H7 (cell line): ENCODE measurements around the gene MILR1. TPM values are rescaled to one million over a fixed set of nuclear protein-coding genes. Genes with fewer than 3 reads are reported as not detected.

Experiments used
- DNase-seq: peaks from one replicate; pipeline ENCODE4 v3.0.0; 2012
- H3K27me3 ChIP-seq: 2 replicates; pipeline ENCODE4 v1.6.0; 2011; ENCODE audit warnings: mild to moderate bottlenecking, low read length; ENCODE audit not compliant: control insufficient read depth, insufficient read depth
- H3K36me3 ChIP-seq: replicated peaks from 2 replicates; pipeline ENCODE4 v1.5.1; 2011; ENCODE audit warnings: low read length; ENCODE audit not compliant: control insufficient read depth, insufficient read depth
- H3K4me3 ChIP-seq: 2 replicates; pipeline ENCODE4 v1.5.1; 2011; ENCODE audit warnings: low read depth, mild to moderate bottlenecking, control low read depth, low read length, moderate library complexity; ENCODE audit not compliant: insufficient read depth
- total RNA-seq: library from RNA; depleted of rRNA; stranded (reverse); fragments of >200 nt; shearing (Covaris generic); gene quantifications from 2 replicates; pipeline ENCODE4 v1.2.3, GENCODE V29; 2014

MILR1 gene
- total RNA-seq, 1 experiment from 2014 or later: 1.5 TPM

DNA sequence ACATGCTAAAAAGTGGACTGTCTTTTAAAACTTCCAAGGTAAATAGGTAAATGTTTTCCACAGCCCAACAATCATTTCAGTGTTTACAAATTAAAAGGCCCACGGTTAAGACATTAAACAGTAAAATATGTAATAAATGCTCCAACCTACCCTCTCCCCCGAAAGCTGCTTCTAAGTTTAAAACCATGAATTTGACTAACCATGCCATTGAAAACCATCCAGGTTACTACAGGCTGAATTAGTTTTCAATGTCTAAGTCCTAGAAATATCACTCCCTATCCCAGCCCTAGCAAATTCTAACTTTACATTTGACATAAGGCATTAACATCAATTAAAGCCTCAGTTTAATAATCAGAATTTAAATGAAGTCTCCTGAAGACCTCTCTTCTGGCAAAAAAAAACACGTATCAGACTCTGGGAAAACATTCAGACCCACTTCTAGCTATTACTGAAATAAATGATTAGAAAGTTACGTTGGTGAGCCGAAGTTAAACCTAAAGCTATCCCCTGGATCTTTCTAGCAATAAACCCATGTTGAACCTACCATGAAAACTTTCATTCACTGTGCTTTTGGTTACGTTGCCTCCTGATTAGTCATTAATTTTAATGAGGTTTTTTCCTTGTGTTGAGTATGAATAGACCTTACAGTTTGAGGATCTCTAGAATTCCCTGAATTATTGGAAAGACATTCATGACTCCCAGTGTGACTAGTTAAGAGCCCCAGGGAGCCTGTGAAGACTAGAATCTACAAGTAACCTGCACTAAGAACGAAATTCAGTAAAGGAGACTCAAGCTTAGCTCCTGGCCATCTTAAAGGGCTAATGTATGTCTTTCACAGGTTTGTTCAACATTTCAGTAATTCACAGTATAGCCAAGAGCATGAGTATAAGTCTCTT lies 49.6 kb downstream of the MILR1 start:
- Histone ChIP-seq H3K4me3 (no peak overlapping the region), H3K27me3 (no peaks in the 10 kb centered on the region), H3K36me3 (peaks cover 37% of the 10 kb centered on the region)
- DNase-seq: no peak

GRCh38 chr17:64499805-64500486 lies 51.0 kb downstream of the MILR1 start:
- H3K4me3 ChIP-seq: no peak overlapping the region
- peaks cover 45% of the 10 kb centered on the region for H3K36me3 ChIP-seq
- DNase-seq: no peak
- H3K27me3 ChIP-seq: no peaks in the 10 kb centered on the region

DNA sequence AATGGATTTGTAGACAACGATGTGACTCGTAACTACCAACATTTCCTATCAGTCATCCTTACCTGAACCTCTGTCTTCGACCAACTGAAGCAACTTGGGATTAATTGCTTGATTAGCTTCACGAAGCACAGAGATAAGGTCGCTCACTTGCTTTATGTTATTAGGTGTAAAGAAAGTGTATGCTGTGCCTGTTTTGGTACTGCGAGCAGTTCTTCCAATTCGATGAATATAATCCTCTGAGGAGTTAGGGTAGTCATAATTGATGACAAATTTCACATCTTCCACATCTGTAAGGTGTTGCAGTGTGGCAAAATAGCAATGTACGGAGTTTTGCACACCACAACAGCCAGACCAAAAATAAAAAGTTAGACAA lies 51.6 kb downstream of the MILR1 start:
- Histone ChIP-seq H3K4me3 (no peak overlapping the region), H3K27me3 (no peaks in the 10 kb centered on the region), H3K36me3 (peaks cover 45% of the 10 kb centered on the region)
- no peak for DNase-seq

GRCh38 chr17:64500862-64501765 lies 52.2 kb downstream of the MILR1 start:
- no peak for DNase-seq
- Histone ChIP-seq H3K4me3 (no peak overlapping the region), H3K27me3 (no peaks in the 10 kb centered on the region), H3K36me3 (peaks cover 45% of the 10 kb centered on the region)

DNA sequence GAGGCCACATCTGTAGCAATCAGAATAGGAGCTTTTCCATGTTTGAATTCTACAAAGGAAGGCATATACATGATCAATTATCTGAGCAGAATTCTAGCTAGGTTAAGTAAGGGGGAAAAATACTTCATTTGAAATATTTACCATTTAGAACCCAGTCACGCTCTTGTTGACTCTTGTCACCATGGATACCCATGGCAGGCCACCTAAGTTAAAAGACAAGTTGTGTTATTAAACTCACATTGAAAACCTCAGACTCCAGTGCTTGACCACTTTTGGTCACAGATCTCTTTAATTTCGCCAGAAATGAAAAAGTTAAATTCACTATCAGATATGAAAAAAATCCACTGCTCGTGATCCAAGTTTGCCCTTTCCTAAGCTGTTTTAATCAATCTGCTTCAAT lies 53.1 kb downstream of the MILR1 start:
- Histone ChIP-seq H3K27me3 (no peaks in the 10 kb centered on the region), H3K4me3 (no peak overlapping the region), H3K36me3 (peaks cover 45% of the 10 kb centered on the region)
- DNase-seq: no peak

- Histone ChIP-seq H3K27me3 (no peaks in the 10 kb centered on the region), H3K36me3 (peaks cover 45% of the 10 kb centered on the region), H3K4me3 (no peak overlapping the region)
- DNase-seq: no peak
Measured at GRCh38 chr17:64502809-64503208, 53.9 kb downstream of the MILR1 start.

DNA sequence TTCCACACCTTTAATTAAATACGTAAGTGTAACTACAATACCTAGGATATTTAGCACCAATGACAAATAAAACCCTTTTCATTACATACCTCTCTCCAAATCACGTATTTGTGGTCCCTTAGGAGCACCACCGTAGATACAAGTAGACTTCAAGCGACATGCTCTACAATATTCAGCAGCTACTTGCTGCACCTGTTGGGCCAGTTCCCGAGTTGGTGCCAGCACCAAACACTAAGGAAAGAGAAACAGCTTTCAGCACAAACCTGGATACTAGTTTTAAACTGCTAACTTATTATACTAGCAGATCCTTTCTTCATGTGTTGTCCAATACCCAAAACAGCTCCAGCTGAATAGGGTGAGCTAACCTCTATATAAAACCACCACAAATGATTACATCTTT lies 54.4 kb downstream of the MILR1 start:
- Histone ChIP-seq H3K4me3 (no peak overlapping the region), H3K27me3 (no peaks in the 10 kb centered on the region), H3K36me3 (peaks cover 45% of the 10 kb centered on the region)
- no peak for DNase-seq

DNA sequence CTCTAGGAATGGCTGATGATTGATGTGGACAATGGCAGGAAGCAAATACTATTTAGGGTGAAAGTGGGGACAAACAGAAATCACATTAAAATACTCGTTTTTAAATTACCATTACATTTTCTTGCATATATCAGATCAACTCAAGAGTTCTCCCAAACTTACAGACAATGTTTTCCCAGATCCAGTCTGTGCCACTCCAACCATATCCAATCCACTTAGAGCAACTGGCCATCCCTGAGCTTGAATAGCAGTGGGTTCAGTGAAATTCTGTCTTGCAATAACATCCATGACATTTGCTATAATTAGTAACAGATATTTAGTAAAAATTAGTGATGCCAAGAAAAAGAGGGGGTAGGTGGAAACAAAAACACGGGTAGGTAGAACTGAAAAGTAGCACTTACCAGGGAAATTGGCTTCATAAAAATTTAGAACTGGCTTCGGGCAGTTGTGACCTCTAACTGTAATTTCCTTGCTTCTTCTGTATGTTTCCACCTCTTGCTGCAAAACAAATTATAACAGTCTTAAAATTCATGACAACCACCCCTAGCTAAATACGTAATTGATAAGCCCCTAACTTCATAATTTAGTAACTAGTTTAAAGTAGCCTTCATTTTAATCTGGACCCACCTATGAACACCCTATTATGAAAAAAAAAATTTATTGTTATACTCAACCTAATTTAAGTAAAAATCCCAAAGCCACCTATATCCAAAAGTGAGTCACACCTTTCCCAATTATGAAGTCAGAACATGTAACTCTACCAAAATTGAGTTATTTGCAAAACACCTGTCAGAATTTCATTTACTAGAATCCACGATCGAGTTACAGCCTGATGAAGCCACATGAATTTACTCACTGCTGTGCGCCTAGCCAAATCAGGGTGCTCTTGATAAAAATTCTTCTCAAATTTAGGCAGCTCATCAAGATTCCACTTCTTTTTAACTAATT lies 55.2 kb downstream of the MILR1 start:
- Histone ChIP-seq H3K36me3 (peaks cover 47% of the 10 kb centered on the region), H3K4me3 (peak overlapping the region; percentile 97), H3K27me3 (no peaks in the 10 kb centered on the region)
- DNase-seq: no peak

DNA sequence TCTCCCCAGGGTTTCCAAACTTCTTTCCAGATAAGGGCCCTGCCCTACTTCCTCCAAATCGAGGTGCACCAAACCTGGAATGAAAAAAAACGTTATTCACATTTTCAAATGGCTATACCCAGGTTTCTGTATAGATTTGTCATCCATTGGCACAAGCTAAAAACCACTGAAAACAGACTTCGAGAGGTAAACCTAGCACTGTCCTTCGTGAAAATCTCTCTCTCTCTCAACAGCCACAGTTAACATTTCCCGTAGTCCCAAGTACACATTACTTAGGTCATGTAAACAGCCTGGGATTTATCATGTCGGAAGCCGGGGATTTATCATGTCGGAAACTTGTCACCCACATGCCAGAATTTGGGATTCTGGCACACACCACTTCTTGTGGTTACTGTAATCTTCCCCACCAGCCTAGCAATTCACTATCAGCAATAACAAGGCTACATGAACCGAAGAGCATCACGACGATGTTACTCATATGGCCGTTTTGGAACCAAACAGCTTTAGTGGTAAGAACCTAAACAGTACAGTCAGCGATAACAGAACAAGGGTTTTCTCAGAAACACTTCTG lies 55.9 kb downstream of the MILR1 start:
- DNase-seq: no peak
- peak overlapping the region; percentile 97 for H3K4me3 ChIP-seq
- peaks cover 47% of the 10 kb centered on the region for H3K36me3 ChIP-seq
- no peaks in the 10 kb centered on the region for H3K27me3 ChIP-seq

GRCh38 chr17:64505340-64506200 lies 56.7 kb downstream of the MILR1 start:
- Histone ChIP-seq H3K36me3 (peaks cover 44% of the 10 kb centered on the region), H3K4me3 (peak overlapping the region; percentile 97), H3K27me3 (no peaks in the 10 kb centered on the region)
- peak; percentile 80 for DNase-seq

DNA sequence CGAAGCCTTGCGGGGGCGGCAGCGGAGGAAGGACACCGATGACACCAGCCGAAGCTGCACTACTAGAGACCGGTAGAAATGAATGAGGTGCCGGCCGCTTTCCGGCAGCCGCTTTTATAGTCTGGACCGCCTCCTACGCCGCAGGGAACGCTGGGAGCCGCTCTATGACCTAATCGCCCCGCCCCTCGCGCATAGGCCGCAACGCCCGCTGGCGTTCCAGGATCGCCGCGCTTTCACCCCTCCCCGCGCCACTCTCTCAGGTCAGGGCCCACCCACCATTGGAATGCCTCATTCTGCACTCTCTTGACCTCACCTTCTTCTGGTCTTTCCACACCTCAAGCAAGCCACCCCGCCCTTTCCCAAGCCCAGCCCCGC lies 57.3 kb downstream of the MILR1 start, which contains the start of gene DDX5:
DDX5 (minus strand) TSS at position 89 of the 375 bp plus-strand sequence. CDS start 170 bp downstream, outside the sequence.
- Histone ChIP-seq H3K27me3 (no peaks in the 10 kb centered on the region), H3K36me3 (peaks cover 38% of the 10 kb centered on the region), H3K4me3 (peak within 1 kb of the TSS; percentile 97)
- DNase-seq: peak; percentile 95

- no peaks in the 10 kb centered on the region for H3K27me3 ChIP-seq
- H3K4me3 ChIP-seq: peak within 1 kb of the TSS; percentile 97
- peak; percentile 94 for DNase-seq
- peaks cover 32% of the 10 kb centered on the region for H3K36me3 ChIP-seq
Measured at GRCh38 chr17:64506576-64507412, 57.9 kb downstream of the MILR1 start, which contains the start of gene CEP95. CEP95 (plus strand) TSS chr17:64506977; CDS start chr17:64507098, 121 bp downstream.
